Astrocyte of the spinal cord (primary cell): ENCODE measurements around the gene HLA-DQA1.

Source experiments
- DNase-seq: peaks from one replicate; pipeline ENCODE4 v3.0.0; 2011; ENCODE audit warnings: low read depth, low spot score
- H3K4me3 ChIP-seq: 2 replicates; pipeline ENCODE4 v1.5.1; 2011; ENCODE audit warnings: low read depth, mild to moderate bottlenecking, low read length, moderate library complexity
- CTCF ChIP-seq: IDR thresholded peaks from 2 replicates; pipeline ENCODE4 v1.5.1; 2012; ENCODE audit warnings: low read depth, mild to moderate bottlenecking, low read length, inconsistent platforms
- in situ Hi-C: cut with HindIII; loops from 2 replicates; pipeline ENCODE4 v1.10.0; 2017; ENCODE audit warnings: low sequenced_read_pairs

The HLA-DQA1 gene

GRCh38 chr6:32609731-32610640 is 27.2 kb upstream of the HLA-DQA1 start:
- peak; percentile 86 for DNase-seq
- in situ Hi-C loops: no loop called here
- TF ChIP-seq CTCF: no peak
- no peak overlapping the region for H3K4me3 ChIP-seq

DNA sequence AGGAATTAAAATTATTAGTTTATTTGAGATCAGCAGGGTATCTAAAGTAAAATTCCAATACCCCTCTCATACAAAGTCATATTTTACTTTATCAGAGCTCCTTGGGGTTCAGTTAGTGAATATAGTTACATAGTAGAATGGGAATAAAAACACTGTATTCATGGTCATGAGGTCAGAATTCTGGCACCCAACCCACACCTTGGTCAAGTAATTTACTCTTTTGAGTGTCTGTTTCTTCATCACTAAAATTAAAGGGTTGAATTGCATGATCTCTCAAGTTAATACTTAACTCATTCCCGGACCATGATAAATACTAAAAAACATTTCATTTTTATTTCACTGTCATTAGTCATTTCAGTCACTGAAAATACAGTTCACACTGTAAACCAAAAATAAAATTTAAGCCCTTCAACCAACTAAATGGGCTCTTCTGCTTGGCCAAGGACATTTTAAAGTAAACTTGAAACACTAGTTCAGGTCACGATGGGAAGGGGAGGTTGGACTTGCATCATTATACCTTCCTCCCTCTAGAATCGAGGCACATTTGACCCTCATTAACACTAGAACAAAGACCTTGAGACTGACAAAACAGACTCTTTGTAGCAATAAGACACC is 26.4 kb upstream of the HLA-DQA1 start:
- H3K4me3 ChIP-seq: no peak overlapping the region
- in situ Hi-C loops: no loop called here
- TF ChIP-seq CTCF: no peak
- DNase-seq: no peak

DNA sequence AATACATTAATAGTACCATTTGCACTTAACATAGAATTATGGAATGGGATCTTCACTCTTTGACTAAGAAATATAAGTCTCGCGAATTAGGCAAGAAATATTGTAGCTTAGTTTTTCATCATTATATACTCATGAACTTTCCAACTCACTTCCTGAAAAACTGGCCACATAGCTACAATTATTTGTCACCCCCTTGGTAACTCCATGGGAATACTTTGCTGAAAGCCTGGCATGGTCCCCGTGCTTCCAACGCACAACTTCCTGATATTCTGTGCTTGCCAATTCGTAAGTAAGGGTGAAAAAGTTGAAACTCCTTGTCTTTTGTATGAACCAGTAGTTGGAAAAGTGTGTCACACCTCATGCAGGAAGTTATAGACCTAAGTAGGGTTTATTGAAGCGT is 23.7 kb upstream of the HLA-DQA1 start:
- no peak for DNase-seq
- in situ Hi-C loops: no loop called here
- no peak overlapping the region for H3K4me3 ChIP-seq
- TF ChIP-seq CTCF: no peak

DNA sequence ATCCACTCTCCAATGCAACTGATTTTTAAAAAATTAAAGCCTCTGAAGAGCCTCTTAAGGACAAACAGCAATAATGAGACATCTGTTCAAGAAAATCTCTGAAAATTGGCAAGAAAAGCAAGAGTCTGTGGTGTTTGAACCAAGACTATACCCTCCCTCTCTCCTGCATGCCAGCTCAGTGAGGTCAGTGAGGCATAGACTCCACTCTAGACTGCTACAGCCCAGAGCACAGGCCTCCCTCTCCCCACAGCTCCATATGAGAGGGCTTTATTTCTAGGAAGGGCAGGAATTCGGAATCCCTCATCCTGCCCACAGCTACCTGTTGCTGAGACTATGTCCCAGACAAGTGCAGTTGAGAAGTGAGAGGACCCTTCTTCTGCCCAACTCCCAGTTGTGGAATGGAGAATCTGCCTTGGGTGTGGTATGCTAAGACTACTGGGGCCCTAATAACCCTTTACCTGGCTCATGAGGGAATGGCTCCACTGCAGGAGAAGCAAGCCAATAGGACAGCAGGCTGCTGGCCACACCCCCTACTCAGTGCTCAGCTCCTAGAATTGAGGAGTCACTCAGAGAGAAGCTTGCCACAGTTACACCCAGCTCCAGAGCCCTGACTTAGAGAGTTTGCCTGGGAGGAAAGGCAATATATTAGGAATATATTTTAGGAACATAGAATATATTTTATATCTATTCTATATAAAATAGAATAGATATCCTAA is 22.7 kb upstream of the HLA-DQA1 start:
- no peak for DNase-seq
- in situ Hi-C loops: no loop called here
- no peak for TF ChIP-seq CTCF
- H3K4me3 ChIP-seq: no peak overlapping the region

- no peak for TF ChIP-seq CTCF
- in situ Hi-C loops: no loop called here
- H3K4me3 ChIP-seq: no peak overlapping the region
- no peak for DNase-seq
Measured at GRCh38 chr6:32615885-32616532, 21.2 kb upstream of the HLA-DQA1 start.

DNA sequence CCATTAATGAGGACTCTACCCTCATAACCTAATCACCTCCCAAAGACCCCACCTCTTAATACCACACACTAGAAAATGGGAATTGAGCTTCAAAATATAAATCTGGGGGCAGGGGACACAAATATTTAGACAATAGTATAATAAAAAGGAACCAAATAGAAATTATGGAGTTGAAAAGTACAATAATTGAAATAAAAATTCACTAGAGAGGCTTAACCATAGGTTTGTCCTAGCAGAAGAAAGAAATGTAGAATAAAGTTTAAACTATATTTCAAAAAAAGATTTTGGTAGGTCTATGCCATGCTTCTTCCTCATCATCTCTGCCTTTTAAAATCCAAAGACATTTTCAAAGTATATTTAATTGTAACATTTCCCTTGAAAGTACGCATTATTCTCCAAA is 19.5 kb upstream of the HLA-DQA1 start:
- no peak for TF ChIP-seq CTCF
- no peak for DNase-seq
- no peak overlapping the region for H3K4me3 ChIP-seq
- in situ Hi-C loops: no loop called here
